Smooth muscle cell (in vitro differentiated cells): ENCODE results near the gene ZDHHC19. TPM values are rescaled to one million over a fixed set of nuclear protein-coding genes. Genes with fewer than 3 reads are reported as not detected.

ENCODE experiments used
- DNase-seq: peaks from one replicate; lab custom pipeline; 2025; ENCODE audit not compliant: unreplicated experiment; lab: John Stamatoyannopoulos, UW
- H2AFZ ChIP-seq: fragments of 200-600 bp; sonication (generic); 2 replicates; pipeline ENCODE4 v1.6.0; 2016; ENCODE audit warnings: antibody characterized with exemption, low read depth, mild to moderate bottlenecking
- H3F3A ChIP-seq: fragments of 200-600 bp; sonication (generic); 2 replicates; pipeline ENCODE4 v1.6.0; 2017; ENCODE audit warnings: antibody characterized with exemption, low read depth
- H3K27ac ChIP-seq: fragments of 200-600 bp; sonication (generic); 2 replicates; pipeline ENCODE4 v1.5.1; 2016; ENCODE audit warnings: low read depth, mild to moderate bottlenecking
- H3K27me3 ChIP-seq: fragments of 200-600 bp; sonication (generic); 2 replicates; pipeline ENCODE4 v1.6.1; 2016; ENCODE audit warnings: low read depth, mild to moderate bottlenecking
- H3K36me3 ChIP-seq: fragments of 200-600 bp; sonication (generic); 2 replicates; pipeline ENCODE4 v1.5.1; 2016; ENCODE audit warnings: low read depth
- H3K4me1 ChIP-seq: fragments of 200-600 bp; sonication (generic); 2 replicates; pipeline ENCODE4 v1.5.1; 2016; ENCODE audit warnings: low read depth
- H3K4me2 ChIP-seq: fragments of 200-600 bp; sonication (generic); 2 replicates; pipeline ENCODE4 v1.6.0; 2016; ENCODE audit warnings: mild to moderate bottlenecking
- H3K4me3 ChIP-seq: fragments of 200-600 bp; sonication (generic); 2 replicates; pipeline ENCODE4 v1.5.1; 2016; ENCODE audit warnings: mild to moderate bottlenecking
- H3K79me2 ChIP-seq: fragments of 200-600 bp; sonication (generic); 2 replicates; pipeline ENCODE4 v1.6.0; 2016; ENCODE audit warnings: low read depth, mild to moderate bottlenecking
- H3K9ac ChIP-seq: fragments of 200-600 bp; sonication (generic); 2 replicates; pipeline ENCODE4 v1.6.0; 2016; ENCODE audit warnings: low read depth
- H3K9me3 ChIP-seq: fragments of 200-600 bp; sonication (generic); replicated peaks from 2 replicates; pipeline ENCODE4 v1.5.1; 2016; ENCODE audit warnings: low read depth
- H4K20me1 ChIP-seq: fragments of 200-600 bp; sonication (generic); 2 replicates; pipeline ENCODE4 v1.6.0; 2016; ENCODE audit warnings: low read depth
- WGBS: methylation state at CpG from one replicate; pipeline ENCODE4 v1.1.7; 2016; ENCODE audit warnings: low lambda C conversion rate; 5-methylcytosine and 5-hydroxymethylcytosine counted together
- polyA plus RNA-seq: library from polyadenylated mRNA; unstranded; fragments of >200 nt; fragmentation: Nextera tagmentation; extraction: Ambion mirVana; gene quantifications from 2 replicates; pipeline ENCODE4 v1.2.1, GENCODE V29; 2016
- total RNA-seq: library from RNA; depleted of rRNA; stranded (reverse); fragments of >200 nt; gene quantifications from 2 replicates; pipeline ENCODE4 v1.2.3, GENCODE V29; 2014
- TF ChIP-seq, protein P1 (sequence below): fragments of 200-600 bp; sonication (generic); IDR thresholded peaks from 2 replicates; pipeline ENCODE4 v1.5.1; 2017; ENCODE audit warnings: borderline replicate concordance, mild to moderate bottlenecking, antibody characterized with exemption; ENCODE audit not compliant: insufficient read depth, poor library complexity, severe bottlenecking

ZDHHC19 gene
- total and polyA plus RNA-seq, 2 experiments from 2014 or later: not detected

DNA sequence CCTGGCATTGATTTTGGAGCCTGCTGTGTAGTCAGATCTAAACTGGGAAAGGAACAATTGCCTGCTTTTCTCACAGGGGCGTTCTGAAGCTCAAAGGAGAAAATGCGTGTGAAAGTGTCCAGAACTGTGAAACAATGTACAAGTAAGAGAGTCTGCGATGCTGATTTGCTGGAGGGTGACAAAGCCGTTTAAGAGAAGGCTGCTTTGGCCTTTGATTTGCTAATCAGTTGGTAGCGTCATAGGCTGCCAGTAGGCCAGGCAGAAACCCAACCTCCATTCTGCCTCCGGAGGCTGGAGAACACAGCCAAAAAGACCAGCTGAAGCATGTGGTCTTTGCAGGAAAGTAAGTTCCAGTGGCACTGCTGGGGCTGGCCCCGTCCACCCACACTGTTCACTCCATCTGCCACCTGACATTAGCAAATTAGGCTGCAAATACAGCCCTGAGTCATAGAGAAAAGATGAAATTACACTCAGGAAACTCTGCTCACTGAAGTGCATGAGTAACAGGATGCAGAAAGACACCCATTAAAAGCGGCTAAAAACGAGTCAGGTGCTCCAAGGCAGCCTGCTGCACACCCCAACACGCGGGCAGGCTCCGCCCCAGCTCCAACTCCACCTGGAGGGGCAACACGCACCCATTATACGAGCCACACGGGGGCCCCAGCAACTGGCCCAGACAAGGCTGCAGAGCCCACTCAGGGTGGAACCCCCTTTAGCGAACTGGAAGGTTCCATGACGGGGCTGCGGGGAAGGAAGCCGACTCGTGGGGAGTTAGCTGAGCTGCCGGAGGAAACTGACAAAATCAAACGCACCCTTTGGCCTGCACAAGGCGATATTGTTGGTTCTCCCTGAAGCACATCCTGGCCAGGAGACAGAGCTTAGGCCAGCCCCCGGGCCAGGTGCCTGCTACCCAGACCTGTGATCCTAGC lies 31.6 kb downstream of the ZDHHC19 start:
- H3K4me2 ChIP-seq: no peak overlapping the region
- DNase-seq: no peak
- TF ChIP-seq, protein P1, sequence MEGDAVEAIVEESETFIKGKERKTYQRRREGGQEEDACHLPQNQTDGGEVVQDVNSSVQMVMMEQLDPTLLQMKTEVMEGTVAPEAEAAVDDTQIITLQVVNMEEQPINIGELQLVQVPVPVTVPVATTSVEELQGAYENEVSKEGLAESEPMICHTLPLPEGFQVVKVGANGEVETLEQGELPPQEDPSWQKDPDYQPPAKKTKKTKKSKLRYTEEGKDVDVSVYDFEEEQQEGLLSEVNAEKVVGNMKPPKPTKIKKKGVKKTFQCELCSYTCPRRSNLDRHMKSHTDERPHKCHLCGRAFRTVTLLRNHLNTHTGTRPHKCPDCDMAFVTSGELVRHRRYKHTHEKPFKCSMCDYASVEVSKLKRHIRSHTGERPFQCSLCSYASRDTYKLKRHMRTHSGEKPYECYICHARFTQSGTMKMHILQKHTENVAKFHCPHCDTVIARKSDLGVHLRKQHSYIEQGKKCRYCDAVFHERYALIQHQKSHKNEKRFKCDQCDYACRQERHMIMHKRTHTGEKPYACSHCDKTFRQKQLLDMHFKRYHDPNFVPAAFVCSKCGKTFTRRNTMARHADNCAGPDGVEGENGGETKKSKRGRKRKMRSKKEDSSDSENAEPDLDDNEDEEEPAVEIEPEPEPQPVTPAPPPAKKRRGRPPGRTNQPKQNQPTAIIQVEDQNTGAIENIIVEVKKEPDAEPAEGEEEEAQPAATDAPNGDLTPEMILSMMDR: no peak
- no peaks in the 10 kb centered on the region for H3K27me3 ChIP-seq
- no peak overlapping the region for H2AFZ ChIP-seq
- H3K9ac ChIP-seq: no peak overlapping the region
- no peaks in the 10 kb centered on the region for H4K20me1 ChIP-seq
- H3F3A ChIP-seq: no peaks in the 10 kb centered on the region
- H3K9me3 ChIP-seq: no peaks in the 10 kb centered on the region
- H3K27ac ChIP-seq: no peak overlapping the region
- H3K79me2 ChIP-seq: no peaks in the 10 kb centered on the region
- WGBS: 65% methylated on average over 24 of the region's 24 CpGs
- H3K4me1 ChIP-seq: peaks cover 5% of the 10 kb centered on the region
- H3K36me3 ChIP-seq: no peaks in the 10 kb centered on the region
- no peak overlapping the region for H3K4me3 ChIP-seq

DNA sequence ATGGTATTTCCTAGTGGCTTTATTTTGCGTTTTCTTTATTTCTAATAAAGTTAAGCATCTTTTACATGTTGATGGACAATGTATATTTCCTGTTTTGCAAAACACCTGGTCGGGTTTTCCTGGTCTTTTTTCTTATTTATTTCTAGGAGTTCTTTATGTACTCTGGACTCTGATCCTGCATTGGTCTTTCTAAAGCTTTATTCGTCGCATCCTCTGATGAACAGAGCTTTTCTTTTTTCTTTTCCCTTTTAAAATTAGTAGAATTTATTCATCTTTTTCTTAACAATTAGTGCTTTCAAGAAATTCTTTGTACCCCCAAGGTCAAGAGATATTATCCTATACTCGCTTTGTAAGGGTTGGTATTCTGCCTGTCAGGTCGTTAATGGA lies 32.2 kb downstream of the ZDHHC19 start:
- H3K79me2 ChIP-seq: no peaks in the 10 kb centered on the region
- no peak for DNase-seq
- no peak overlapping the region for H2AFZ ChIP-seq
- no peaks in the 10 kb centered on the region for H3F3A ChIP-seq
- WGBS: 82% methylated on average over 6 of the region's 6 CpGs
- no peak overlapping the region for H3K9ac ChIP-seq
- H3K4me3 ChIP-seq: no peak overlapping the region
- TF ChIP-seq, protein P1: no peak
- H4K20me1 ChIP-seq: no peaks in the 10 kb centered on the region
- H3K27me3 ChIP-seq: no peaks in the 10 kb centered on the region
- no peak overlapping the region for H3K4me2 ChIP-seq
- H3K27ac ChIP-seq: no peak overlapping the region
- H3K9me3 ChIP-seq: no peaks in the 10 kb centered on the region
- no peaks in the 10 kb centered on the region for H3K36me3 ChIP-seq
- peaks cover 5% of the 10 kb centered on the region for H3K4me1 ChIP-seq

DNA sequence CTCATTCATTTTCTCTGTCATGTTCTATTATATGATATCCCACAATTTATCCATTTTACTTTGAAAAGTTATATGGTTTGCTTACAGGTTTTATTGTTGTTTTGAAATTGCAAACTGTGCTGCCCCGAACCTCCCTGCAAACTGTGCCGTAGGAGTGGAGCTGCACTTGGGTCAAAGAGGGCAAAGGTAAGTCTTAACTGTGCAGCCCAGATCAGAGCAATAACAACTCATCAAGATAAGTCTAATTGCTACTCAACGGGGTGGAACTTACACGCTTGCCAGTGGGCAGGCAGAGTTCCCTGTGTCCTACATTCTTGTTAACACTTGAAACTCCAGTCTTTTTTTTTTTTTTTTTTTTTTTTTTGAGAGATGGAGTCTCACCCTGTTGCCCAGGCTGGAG lies 33.2 kb downstream of the ZDHHC19 start:
- no peak overlapping the region for H2AFZ ChIP-seq
- no peak overlapping the region for H3K4me3 ChIP-seq
- H3K9ac ChIP-seq: no peak overlapping the region
- H3K4me1 ChIP-seq: peaks cover 5% of the 10 kb centered on the region
- H3K79me2 ChIP-seq: no peaks in the 10 kb centered on the region
- TF ChIP-seq, protein P1: no peak
- no peaks in the 10 kb centered on the region for H3F3A ChIP-seq
- H4K20me1 ChIP-seq: no peaks in the 10 kb centered on the region
- H3K36me3 ChIP-seq: no peaks in the 10 kb centered on the region
- no peaks in the 10 kb centered on the region for H3K9me3 ChIP-seq
- WGBS: 68% methylated on average over 4 of the region's 4 CpGs
- no peak overlapping the region for H3K27ac ChIP-seq
- no peak overlapping the region for H3K4me2 ChIP-seq
- no peak for DNase-seq
- no peaks in the 10 kb centered on the region for H3K27me3 ChIP-seq
